ENCODE measurements around the gene STEAP3. TPM values are rescaled to one million over a fixed set of nuclear protein-coding genes. Genes with fewer than 3 reads are reported as not detected.
A peak's percentile ranks its signal among the peaks of the same experiment; 100 is the strongest.

Gene STEAP3
- total RNA-seq, 1 donor from 2014 or later, result 38.8 TPM

DNA sequence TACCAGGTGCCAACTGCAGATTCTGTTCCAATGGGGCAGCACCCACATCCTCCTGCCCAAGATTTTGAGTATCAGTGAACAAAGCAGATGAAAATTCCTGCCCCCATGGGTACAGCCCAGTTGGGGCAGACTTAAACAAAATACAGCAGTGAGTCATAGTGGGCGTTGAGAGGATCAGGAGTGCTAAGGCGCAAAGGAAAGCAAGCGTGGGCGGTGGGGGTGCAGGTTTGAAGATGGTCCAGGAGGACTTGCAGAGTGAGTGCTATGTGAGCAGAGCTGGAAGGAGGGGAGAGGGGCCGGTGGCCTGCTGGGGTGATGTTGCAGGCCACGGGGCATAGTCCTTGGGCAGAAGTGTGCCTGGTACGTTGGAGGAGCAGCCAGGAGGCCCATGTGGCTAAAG is 24.7 kb downstream of the STEAP3 start:
- Histone ChIP-seq H3K9me3 (ENCODE audit: insufficient read depth, low read depth, low read length) (peaks cover 3% of the 10 kb centered on the region), H4K20me1 (ENCODE audit: insufficient read depth, low read length) (no peaks in the 10 kb centered on the region), H3K36me3 (ENCODE audit: insufficient read depth, low read length) (peaks cover 9% of the 10 kb centered on the region), H2AFZ (ENCODE audit: low read depth, low read length) (no peak overlapping the region), H3K4me1 (ENCODE audit: insufficient read depth, low read length) (peaks cover 36% of the 10 kb centered on the region), H3K27ac (ENCODE audit: low read depth, low read length) (no peak overlapping the region), H3K4me3 (ENCODE audit: insufficient read depth, low read depth, low read length) (no peak overlapping the region), H3K9ac (ENCODE audit: low read length) (peak overlapping the region; percentile 0), H3K79me2 (ENCODE audit: insufficient read depth, low read length) (peaks cover 7% of the 10 kb centered on the region), H3K4me2 (ENCODE audit: low read length) (peak overlapping the region; percentile 72), H3K27me3 (ENCODE audit: insufficient read depth, low read length) (no peaks in the 10 kb centered on the region)
- Mint-ChIP-seq H3K4me1 (ENCODE audit: low read depth, unreplicated experiment) (peaks cover 33% of the 10 kb centered on the region), H3K4me3 (ENCODE audit: unreplicated experiment) (no peak overlapping the region), H3K27ac (ENCODE audit: unreplicated experiment) (no peak overlapping the region), H3K36me3 (ENCODE audit: low read depth, unreplicated experiment) (peaks cover 28% of the 10 kb centered on the region), H3K27me3 (ENCODE audit: low read depth, unreplicated experiment) (no peaks in the 10 kb centered on the region), H3K9me3 (ENCODE audit: unreplicated experiment) (peaks cover 2% of the 10 kb centered on the region)
- peak; percentile 89 for DNase-seq (ENCODE audit: low read depth)
- TF ChIP-seq, protein P1, sequence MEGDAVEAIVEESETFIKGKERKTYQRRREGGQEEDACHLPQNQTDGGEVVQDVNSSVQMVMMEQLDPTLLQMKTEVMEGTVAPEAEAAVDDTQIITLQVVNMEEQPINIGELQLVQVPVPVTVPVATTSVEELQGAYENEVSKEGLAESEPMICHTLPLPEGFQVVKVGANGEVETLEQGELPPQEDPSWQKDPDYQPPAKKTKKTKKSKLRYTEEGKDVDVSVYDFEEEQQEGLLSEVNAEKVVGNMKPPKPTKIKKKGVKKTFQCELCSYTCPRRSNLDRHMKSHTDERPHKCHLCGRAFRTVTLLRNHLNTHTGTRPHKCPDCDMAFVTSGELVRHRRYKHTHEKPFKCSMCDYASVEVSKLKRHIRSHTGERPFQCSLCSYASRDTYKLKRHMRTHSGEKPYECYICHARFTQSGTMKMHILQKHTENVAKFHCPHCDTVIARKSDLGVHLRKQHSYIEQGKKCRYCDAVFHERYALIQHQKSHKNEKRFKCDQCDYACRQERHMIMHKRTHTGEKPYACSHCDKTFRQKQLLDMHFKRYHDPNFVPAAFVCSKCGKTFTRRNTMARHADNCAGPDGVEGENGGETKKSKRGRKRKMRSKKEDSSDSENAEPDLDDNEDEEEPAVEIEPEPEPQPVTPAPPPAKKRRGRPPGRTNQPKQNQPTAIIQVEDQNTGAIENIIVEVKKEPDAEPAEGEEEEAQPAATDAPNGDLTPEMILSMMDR (IDR thresholded peaks at IDR 0.05; ENCODE audit: insufficient read depth, low read depth, low read length), result no peak
- no peak for TF ChIP-seq EZH2 (IDR thresholded peaks at IDR 0.05; ENCODE audit: insufficient read depth, low read length)
- no peak for FAIRE-seq

DNA sequence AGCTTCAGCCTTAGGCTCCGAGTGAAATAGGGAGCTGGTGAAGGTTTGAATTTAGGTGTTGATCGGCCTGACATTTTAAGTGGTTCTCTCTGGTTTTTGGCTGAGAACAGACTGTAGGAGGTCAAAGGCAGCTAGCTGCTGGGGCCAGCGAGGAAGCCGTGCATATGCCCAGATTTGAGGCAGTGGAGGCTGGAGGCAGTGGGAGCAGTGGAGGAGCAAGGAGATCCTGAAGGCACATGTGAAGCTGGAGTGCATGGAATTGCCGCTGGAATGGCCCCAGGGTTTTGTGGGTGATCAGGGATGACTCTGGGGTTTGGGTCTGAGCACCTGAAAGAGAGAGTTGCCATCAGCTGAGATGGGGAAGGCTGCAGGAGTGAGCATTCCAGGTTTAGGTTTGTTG is 25.1 kb downstream of the STEAP3 start:
- DNase-seq (ENCODE audit: low read depth) (no peak), FAIRE-seq (no peak)
- Histone ChIP-seq H3K9ac (ENCODE audit: low read length) (peak overlapping the region; percentile 0), H3K4me1 (ENCODE audit: insufficient read depth, low read length) (peaks cover 41% of the 10 kb centered on the region), H3K36me3 (ENCODE audit: insufficient read depth, low read length) (peaks cover 9% of the 10 kb centered on the region), H3K27ac (ENCODE audit: low read depth, low read length) (no peak overlapping the region), H4K20me1 (ENCODE audit: insufficient read depth, low read length) (no peaks in the 10 kb centered on the region), H2AFZ (ENCODE audit: low read depth, low read length) (no peak overlapping the region), H3K4me3 (ENCODE audit: insufficient read depth, low read depth, low read length) (no peak overlapping the region), H3K4me2 (ENCODE audit: low read length) (peak overlapping the region; percentile 72), H3K9me3 (ENCODE audit: insufficient read depth, low read depth, low read length) (peaks cover 3% of the 10 kb centered on the region), H3K27me3 (ENCODE audit: insufficient read depth, low read length) (no peaks in the 10 kb centered on the region), H3K79me2 (ENCODE audit: insufficient read depth, low read length) (peaks cover 6% of the 10 kb centered on the region)
- H3K36me3 Mint-ChIP-seq (ENCODE audit: low read depth, unreplicated experiment), result peaks cover 29% of the 10 kb centered on the region
- TF ChIP-seq, protein P1 (IDR thresholded peaks at IDR 0.05; ENCODE audit: insufficient read depth, low read depth, low read length), result no peak
- no peak for TF ChIP-seq EZH2 (IDR thresholded peaks at IDR 0.05; ENCODE audit: insufficient read depth, low read length)
- peaks cover 34% of the 10 kb centered on the region for H3K4me1 Mint-ChIP-seq (ENCODE audit: low read depth, unreplicated experiment)
- no peak overlapping the region for H3K27ac Mint-ChIP-seq (ENCODE audit: unreplicated experiment)
- peaks cover 2% of the 10 kb centered on the region for H3K9me3 Mint-ChIP-seq (ENCODE audit: unreplicated experiment)
- H3K4me3 Mint-ChIP-seq (ENCODE audit: unreplicated experiment), result no peak overlapping the region
- H3K27me3 Mint-ChIP-seq (ENCODE audit: low read depth, unreplicated experiment), result no peaks in the 10 kb centered on the region

DNA sequence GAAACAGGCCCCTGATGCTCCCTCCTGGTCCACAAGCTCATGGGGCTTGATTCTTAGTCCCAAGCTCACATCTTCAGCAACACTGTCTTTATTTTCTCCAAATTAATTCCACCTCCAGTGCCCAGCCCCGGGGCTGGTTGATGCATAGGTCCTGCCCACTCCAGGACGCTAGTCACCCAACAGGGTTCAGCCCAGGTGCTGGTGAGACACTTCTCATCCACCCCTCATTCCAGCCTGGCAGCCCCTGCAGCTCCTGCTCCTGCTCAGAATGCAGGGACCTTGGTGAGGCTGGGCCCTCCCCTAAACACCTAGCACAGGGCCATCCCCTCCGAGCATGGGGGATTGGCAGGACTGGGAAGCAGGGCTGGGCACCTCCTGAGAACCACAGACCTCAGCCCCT is 25.7 kb downstream of the STEAP3 start:
- no peak overlapping the region for H3K4me3 ChIP-seq (ENCODE audit: insufficient read depth, low read depth, low read length)
- no peaks in the 10 kb centered on the region for H3K27me3 ChIP-seq (ENCODE audit: insufficient read depth, low read length)
- H3K9ac ChIP-seq (ENCODE audit: low read length), result no peak overlapping the region
- H3K4me1 Mint-ChIP-seq (ENCODE audit: low read depth, unreplicated experiment), result peaks cover 40% of the 10 kb centered on the region
- H2AFZ ChIP-seq (ENCODE audit: low read depth, low read length), result no peak overlapping the region
- H3K4me2 ChIP-seq (ENCODE audit: low read length), result no peak overlapping the region
- H3K27ac Mint-ChIP-seq (ENCODE audit: unreplicated experiment), result no peak overlapping the region
- DNase-seq (ENCODE audit: low read depth) (no peak), FAIRE-seq (no peak)
- H3K36me3 ChIP-seq (ENCODE audit: insufficient read depth, low read length), result peaks cover 9% of the 10 kb centered on the region
- TF ChIP-seq, protein P1 (IDR thresholded peaks at IDR 0.05; ENCODE audit: insufficient read depth, low read depth, low read length), result no peak
- no peak for TF ChIP-seq EZH2 (IDR thresholded peaks at IDR 0.05; ENCODE audit: insufficient read depth, low read length)
- peaks cover 3% of the 10 kb centered on the region for H3K9me3 ChIP-seq (ENCODE audit: insufficient read depth, low read depth, low read length)
- H4K20me1 ChIP-seq (ENCODE audit: insufficient read depth, low read length), result no peaks in the 10 kb centered on the region
- H3K27ac ChIP-seq (ENCODE audit: low read depth, low read length), result no peak overlapping the region
- H3K9me3 Mint-ChIP-seq (ENCODE audit: unreplicated experiment), result peaks cover 2% of the 10 kb centered on the region
- H3K4me1 ChIP-seq (ENCODE audit: insufficient read depth, low read length), result peaks cover 46% of the 10 kb centered on the region
- H3K4me3 Mint-ChIP-seq (ENCODE audit: unreplicated experiment), result no peak overlapping the region
- no peaks in the 10 kb centered on the region for H3K27me3 Mint-ChIP-seq (ENCODE audit: low read depth, unreplicated experiment)
- H3K36me3 Mint-ChIP-seq (ENCODE audit: low read depth, unreplicated experiment), result peaks cover 31% of the 10 kb centered on the region
- H3K79me2 ChIP-seq (ENCODE audit: insufficient read depth, low read length), result peaks cover 10% of the 10 kb centered on the region

All from astrocyte (in vitro differentiated cells and primary cell).